ENCODE data around the gene UBR2.
"Not testable (repeated sequence)": the region's sequence is repeated elsewhere in the genome, so short reads cannot be mapped to it uniquely, and the experiment has no call there.

Gene UBR2

DNA sequence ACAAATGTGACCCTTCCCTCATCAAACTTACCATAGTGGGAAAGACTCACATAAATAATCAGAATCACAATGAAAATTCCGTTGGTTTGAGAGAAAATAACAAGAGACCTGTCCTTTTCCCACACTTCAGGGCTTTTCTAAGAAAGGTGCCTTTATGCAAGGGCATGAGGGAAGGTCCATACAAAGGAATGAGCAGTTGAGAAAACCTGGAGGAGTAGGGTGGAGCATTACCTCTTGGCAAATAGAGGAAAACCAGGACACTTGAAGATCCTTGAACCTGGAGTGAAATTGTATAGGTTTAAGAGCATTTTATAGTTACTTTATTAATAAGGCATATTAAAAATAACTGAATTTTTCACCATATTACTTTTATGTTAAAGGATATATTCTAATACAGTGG, 54.3 kb downstream of the UBR2 start:
- no peak for DNase-seq (ENCODE audit: low read depth, low spot score)

DNA sequence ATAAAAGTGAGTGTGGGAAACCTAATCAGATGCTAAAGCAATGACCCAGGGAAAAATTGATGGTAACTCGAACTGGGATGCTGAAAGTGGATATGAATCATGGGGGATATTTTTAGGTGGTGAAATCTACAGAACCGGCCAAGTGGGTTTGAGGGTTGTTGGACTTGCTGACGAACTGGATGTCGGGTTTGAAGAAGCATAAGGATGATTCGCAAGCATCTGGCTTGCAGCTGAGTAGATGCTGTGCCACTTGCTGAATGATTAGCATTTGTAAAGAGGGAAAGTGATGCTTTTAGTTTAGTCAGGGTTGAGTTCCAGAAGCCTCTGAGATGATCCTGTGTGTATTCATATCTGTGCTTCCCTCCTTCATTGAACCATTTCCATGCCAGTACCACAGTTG, 54.9 kb downstream of the UBR2 start:
- no peak for DNase-seq (ENCODE audit: low read depth, low spot score)

DNA sequence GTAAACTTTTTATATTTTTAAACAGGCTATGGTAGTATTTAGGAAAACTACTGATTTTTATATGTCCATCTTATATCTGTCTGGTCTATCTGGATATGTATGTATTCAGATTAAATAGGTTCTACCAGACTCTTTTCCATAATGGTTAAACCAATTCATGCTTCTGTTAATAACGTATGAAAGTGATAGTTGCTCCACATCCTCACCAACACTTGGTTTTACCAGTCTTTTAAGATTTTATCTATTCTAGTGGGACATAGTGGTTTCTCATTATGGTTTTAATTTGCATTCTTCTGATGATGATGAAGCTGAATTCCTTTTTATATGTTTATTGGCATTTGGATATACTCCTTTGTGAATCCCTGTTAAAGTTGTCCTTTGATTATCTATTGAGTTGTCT, 56.1 kb downstream of the UBR2 start:
- no peak for DNase-seq (ENCODE audit: low read depth, low spot score)

DNA sequence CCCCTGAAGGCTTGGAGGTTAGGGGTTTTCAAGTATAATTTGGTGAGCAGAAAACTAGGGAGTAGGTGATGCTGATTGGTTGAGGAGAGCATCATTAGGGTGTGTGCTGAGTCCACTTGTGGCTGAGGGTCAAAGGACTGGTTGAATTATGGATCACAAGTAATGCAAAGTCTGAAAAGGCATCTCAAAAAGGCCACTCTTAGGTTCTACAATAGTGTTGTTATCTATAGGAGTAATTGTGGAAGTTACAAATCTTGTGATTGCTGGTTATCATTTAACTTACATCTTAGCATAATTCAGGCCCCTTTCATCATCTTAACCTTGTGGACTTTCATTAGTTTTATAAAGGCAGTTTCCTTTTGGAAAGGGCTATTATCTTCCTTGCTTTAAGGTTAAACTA, 60.8 kb downstream of the UBR2 start:
- no peak for DNase-seq (ENCODE audit: low read depth, low spot score)

DNA sequence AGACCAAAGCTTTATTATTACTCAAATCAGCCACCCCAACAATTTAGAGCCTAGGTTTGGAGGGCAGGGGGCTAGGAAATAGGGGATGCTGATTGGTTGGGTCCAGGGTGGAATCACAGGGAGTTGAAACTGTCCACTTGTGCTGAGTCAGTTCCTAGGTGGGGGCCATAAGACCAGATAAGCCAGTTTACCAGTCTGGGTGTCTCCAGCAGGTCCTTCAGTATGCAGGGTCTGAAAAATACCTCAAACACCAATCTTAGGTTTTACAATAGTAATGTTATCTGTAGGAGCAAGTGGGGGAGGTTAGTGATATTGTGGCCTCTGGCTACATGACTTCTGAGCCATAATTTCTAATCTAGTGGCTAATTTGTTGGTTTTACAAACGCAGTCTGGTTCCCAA, 63.2 kb downstream of the UBR2 start:
- DNase-seq (ENCODE audit: low read depth, low spot score) = no peak

DNA sequence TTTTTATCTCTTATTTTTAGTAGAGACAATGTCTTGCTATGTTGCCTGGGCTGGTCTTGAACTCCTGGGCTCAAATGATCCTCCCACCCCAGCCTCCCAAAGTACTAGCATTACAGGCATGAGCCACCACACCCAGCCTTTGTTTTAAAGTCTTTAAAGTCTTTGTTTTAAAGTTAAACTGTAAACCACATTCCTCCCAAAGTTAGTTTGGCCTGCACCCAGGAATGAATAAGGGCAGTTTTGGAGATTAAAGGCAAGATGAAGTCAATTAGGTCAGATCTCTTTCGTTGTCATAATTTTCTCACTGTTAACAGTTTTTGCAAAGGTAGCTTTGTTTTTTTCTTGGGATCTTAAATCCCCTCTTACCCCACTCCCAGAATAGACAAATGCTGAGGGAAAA, 63.8 kb downstream of the UBR2 start:
- no peak for DNase-seq (ENCODE audit: low read depth, low spot score)

DNA sequence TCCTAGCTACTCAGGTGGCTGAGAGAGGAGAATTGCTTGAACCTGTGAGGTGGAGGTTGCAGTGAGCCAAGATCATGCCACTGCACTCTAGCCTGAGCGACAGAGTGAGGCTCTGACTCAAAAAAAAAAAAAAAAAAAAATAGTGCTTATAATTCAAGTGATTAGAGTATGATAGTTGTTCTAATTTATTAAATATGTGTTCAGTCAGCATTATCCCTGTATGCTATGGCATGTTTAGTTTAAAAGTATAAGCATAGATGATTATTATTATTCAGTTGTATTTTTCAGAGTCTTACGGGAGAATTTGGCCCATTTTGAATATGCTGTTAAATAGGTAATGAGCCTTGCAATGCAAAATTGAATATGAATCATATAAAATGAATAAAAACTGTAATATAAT, 64.8 kb downstream of the UBR2 start:
- no peak for DNase-seq (ENCODE audit: low read depth, low spot score)

DNA sequence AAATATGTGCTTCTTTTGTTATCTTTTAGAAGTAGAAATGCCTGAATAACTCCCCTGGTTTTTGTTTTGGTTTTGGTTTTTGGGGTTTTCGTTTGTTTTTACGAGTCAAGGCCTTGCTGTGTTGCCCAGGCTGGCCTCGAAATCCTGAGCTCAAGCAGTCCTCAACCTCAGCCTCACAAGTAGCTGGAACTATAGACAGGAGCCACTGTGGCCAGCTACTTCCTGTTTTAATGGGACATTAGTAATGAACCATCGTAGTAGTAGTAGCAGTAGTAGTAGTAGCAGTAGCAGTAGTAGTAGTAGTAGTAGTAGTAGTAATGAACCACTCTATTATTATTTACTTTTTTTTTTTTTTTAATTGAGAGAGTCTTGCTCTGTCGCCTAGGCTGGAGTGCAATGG, 66.0 kb downstream of the UBR2 start:
- no peak for DNase-seq (ENCODE audit: low read depth, low spot score)

DNA sequence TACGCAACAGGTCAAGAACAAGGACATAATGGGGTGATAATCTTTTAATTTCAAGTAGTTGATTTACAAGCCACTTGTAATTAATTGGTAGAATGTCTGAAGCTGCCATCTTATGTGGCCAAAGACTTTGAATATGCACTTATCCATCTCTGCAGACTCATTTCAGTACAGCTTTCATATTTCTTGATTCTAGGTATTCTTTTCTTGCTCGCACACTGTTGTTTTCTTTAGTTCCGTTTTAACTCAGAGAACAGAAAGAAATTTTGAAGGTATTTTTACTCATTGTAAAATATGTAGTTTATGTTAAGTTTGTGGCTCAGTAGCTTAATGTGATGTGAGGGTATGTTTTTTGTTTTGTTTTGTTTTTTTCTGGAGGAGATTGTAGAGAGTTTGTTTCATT, 73.9 kb downstream of the UBR2 start:
- no peak for DNase-seq (ENCODE audit: low read depth, low spot score)

DNA sequence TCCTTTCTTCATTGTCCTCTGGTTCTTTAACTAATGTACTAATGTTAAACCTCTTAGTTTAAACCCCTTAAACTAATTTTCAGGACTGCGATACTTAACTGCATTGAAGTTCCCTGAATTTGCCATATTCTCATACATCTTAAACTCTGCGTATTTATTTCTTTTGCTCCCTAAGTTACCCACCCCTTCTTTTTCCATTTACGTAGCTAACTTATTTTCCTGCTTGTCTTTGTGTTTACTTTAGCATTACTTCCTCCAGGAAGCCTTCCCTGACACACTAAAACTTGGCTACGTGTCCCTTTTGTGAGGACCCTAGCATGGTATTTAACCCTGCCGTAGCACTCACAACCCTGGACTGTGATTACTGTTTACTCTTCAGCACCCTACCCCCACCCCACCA, 79.0 kb downstream of the UBR2 start:
- no peak for DNase-seq (ENCODE audit: low read depth, low spot score)

DNA sequence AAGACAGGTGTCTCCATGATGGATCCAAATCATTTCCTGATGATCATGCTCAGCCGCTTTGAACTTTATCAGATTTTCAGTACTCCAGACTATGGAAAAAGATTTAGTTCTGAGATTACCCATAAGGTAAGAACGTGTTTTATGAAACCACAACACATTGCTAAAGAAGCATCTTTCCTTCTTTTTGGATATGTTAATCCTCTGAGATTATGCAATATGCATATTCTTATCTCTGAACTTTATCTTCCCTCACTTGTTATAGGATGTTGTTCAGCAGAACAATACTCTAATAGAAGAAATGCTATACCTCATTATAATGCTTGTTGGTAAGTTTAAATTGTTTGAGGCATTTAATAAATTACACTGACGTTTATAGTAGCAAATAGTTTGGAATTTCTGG, 80.4 kb downstream of the UBR2 start:
- no peak for DNase-seq (ENCODE audit: low read depth, low spot score)

DNA sequence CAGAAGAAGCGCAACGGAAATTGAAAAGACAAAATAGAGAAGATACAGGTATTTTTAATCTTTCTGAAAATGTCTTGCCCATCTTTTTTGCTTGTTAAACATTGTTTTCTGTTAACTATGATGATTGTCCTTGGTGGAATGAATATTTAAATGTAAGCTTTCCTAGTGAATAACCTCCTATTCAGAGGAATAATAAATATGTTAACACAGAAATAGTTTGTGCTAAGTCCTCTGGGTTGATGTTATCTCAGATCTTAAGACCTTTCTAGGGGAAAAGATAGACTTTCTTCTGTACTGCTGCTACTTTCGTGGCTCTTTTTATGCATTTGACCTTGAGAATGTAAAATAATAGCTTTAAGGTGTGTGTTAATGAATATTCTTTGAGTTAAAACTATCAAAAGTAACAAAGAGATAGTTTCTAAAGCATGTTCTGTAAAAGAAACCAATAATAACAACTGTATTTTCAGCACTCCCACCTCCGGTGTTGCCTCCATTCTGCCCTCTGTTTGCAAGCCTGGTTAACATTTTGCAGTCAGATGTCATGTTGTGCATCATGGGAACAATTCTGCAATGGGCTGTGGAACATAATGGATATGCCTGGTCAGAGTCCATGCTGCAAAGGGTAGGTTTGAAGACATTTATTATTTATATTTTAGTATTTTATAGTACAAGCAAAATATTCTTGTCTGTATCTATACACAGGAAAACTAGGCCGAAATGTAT, 88.4 kb downstream of the UBR2 start:
- no peak for DNase-seq (ENCODE audit: low read depth, low spot score)

DNA sequence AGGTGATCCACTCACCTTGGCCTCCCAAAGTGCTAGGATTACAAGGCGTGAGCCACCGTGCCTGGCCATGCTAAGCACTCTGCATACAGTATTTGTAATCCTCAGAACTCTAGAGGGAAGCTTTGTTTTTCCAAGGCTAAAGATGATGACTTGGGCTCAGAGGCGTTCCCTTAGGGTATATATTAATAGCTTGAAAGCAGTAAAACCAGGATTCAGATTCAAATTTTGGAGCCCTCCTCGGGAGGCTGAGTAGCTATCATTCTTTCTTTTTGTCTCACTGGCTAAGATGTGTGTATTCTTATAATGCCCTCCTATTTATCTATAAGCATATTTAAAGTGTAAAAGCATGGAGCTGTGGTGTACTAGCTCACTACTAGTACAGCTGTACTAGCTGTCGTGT, 90.0 kb downstream of the UBR2 start:
- no peak for DNase-seq (ENCODE audit: low read depth, low spot score)

DNA sequence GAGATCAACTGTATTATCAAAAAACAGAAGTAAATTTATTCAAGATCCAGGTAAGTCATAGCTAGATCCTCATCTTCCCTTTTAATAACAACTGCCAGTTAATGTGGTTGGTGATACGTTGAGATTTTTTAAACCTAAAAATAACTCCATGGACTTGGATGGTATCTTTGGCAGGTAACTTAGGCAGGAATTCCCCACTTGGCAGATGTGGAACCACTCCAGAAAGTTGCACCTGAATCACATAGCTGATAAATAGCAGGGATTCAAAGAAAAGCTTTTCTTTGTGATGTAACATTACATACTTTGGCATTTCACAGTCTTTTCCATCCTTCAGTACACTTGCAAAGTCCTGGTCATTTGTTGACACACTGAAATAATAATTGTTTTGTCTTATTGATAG, 96.0 kb downstream of the UBR2 start:
- no peak for DNase-seq (ENCODE audit: low read depth, low spot score)

DNA sequence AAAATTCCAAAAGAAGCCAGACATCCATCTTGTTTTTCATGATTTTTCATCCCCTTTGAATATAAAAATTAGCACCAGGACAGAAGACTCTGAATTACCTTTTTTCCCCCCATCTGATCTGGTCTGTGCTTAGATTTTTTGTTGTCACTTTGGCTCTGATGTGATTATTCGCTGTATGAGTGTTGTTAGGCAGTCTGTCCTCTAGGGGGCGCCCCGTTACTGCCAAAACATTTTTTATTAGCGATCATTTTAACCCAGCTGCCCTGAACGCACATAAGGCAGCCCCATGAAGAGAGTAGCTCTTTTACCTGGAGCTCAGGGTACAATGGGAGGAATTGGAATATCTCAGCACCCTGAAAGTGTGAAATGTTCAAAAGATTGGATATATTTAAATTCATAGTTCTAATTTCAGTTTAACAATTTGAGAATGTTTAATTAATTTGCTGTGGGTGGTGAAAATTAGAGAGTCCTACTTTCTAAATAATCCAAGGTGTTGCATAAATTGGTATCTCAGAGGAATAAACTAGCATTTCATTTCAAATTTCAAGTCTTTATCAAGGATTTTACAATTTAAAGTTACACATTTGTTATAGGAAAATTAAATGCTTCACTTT, 97.8 kb downstream of the UBR2 start:
- peak; percentile 80 for DNase-seq (ENCODE audit: low read depth, low spot score)

DNA sequence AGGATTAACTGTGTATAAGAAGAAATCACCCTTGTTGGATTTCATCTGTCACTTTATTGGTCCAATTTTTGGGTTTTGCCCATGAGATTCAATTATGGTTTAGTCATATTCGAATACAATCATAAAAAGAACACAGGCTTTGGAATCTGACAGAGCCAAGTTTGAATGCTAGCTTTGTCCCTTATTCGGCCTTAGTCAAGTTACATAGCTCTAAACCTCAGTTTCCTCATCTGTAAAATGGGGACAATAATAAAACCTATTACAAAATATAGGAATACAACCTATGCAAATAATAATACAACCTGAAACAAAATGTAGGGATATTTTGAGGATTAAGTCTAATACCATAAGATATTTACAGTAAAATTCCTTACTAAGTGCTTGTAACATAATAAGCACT, 100.9 kb downstream of the UBR2 start:
- DNase-seq (ENCODE audit: low read depth, low spot score) = no peak

DNA sequence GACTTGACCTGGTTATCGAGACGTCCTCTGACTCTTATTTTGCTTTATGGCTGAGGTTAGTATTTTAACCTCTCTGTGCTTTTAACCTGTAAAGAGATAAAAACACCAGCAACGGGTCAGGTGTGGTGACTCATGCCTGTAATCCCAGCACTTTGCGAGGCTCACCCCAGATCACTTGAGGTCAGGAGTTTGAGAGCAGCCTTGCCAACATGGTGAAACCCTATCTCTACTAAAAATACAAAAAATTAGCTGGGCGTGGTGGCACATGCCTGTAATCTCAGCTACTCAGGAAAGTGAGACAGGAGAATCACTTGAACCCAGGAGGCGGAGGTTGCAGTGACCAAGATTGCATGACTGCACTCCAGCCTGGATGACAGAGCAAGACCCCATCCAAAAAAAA, 110.5 kb downstream of the UBR2 start:
- not testable (repeated sequence) for DNase-seq (ENCODE audit: low read depth, low spot score)

DNA sequence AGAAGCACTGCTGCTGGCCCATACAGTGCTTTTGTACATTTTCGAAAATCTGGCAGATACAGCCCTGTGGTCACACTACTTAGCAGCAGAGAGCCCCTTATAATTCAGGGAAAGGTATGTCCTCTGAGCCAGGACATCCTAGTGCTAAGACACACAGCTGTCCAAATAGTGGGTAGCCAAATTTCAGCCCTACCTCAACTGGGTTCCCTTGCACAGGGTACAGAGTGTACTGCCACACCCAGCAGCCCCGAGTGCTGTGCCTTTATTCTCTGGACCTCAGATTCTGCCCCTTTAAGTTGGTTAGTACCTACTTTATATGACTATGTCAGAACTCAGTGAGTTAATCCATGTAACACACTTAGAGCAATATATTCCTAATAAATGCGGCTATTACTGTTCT, 111.0 kb downstream of the UBR2 start:
- DNase-seq (ENCODE audit: low read depth, low spot score) = no peak

DNA sequence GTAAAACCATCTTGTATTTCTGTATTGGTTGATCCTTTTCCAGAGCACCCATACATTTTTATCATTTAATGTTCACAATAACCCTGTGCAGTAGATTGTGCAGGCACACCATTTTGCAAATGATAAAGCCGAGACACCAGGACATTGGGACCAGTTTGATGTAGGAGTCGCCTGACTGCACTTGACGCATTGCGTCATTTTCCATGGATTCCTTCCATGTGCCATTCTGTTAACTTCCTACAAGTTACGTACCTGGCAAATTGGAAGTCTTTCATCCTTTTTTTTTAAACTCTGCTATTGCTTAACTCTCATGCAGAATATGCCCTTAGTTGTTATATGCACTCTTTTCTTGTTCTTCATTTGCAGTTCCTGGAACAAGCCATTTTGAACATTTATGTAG, 115.5 kb downstream of the UBR2 start:
- DNase-seq (ENCODE audit: low read depth, low spot score) = no peak

DNA sequence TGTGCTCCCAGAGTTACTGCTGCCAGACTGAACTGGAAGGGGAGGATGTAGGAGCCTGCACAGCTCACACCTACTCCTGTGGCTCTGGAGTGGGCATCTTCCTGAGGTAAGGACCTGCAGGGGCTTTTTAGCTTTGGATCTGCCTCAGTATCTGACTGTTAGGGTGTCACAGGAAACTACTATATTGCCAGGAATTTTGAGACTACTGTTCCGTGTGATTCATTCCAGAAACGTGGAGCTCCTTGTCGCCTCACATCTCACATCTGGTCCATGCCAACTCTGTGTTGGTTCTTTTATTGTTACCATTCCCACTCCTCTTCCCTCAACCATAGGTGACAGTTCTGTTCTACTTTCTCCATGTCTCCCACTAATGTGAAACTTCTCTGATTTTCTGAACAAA, 124.5 kb downstream of the UBR2 start:
- DNase-seq (ENCODE audit: low read depth, low spot score) = no peak

DNA sequence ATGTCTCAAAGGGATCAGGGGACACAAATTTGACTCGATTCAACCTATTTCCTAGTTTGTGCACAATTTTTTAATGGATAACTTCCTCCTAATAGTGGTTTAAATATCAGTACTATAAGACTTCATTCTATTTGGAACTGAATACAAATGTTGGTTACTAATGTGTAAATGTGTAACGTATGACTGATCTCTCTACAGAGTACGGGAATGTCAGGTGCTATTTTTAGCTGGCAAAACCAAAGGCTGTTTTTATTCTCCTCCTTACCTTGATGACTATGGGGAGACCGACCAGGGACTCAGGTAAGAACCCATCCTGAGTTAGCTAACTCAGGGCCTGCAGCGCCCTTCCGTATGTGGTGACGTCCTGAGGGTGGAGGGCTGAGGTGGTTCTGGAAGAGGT, 125.5 kb downstream of the UBR2 start:
- DNase-seq (ENCODE audit: low read depth, low spot score) = no peak

DNA sequence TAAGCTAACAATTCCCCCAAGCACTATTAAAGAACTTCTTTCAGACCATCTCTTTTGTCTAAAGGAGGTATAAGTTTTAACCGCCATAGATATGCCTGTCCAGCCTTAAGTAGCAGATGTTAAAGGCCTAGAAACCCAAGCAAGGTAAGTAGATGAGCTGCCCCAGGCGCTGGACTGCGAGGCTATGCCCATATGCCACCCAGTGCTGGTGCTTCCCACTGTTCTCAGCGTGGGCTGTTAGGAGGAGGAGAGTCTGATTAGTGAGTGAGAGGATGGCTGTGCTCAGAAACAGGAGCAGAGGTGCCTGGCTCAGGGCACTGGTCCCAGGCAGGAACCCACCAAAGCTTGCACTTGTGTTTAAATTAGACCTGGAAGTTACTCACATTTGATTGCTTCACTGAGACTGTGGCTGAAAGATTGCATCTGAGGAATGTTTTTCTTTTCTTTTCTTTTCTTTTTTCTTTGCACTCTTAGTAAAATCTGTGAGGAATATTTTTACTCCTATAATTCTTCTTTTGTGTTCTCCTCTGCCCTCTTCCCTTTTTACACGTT, 126.4 kb downstream of the UBR2 start:
- no peak for DNase-seq (ENCODE audit: low read depth, low spot score)

DNA sequence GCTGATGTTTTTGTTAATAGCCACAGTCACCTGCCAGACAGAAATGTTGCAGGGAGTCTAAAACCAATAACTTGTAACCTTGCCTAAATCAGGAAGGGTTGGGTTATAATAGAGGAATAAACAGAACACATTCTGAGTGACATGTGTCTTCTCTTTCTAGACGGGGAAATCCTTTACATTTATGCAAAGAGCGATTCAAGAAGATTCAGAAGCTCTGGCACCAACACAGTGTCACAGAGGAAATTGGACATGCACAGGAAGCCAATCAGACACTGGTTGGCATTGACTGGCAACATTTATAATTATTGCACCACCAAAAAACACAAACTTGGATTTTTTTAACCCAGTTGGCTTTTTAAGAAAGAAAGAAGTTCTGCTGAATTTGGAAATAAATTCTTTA, 127.0 kb downstream of the UBR2 start:
- no peak for DNase-seq (ENCODE audit: low read depth, low spot score)
